Rectal smooth muscle tissue (tissue), 1 donor: ENCODE measurements around the gene HBM.
A peak's percentile ranks its signal among the peaks of the same experiment; 100 is the strongest.
"Not testable (repeated sequence)": the region's sequence is repeated elsewhere in the genome, so short reads cannot be mapped to it uniquely, and the experiment has no call there.

Source experiments
- H3K27ac ChIP-seq: one replicate; pipeline ENCODE4 v1.7.0; 2013; ENCODE audit warnings: low read depth, low read length, inconsistent platforms
- H3K27me3 ChIP-seq: one replicate; pipeline ENCODE4 v1.7.0; 2013; ENCODE audit warnings: low read length; ENCODE audit not compliant: control insufficient read depth, insufficient read depth
- H3K36me3 ChIP-seq: one replicate; pipeline ENCODE4 v1.7.0; 2013; ENCODE audit warnings: low read length; ENCODE audit not compliant: control insufficient read depth, insufficient read depth
- H3K4me1 ChIP-seq: one replicate; pipeline ENCODE4 v1.7.0; 2013; ENCODE audit warnings: low read length; ENCODE audit not compliant: control insufficient read depth, insufficient read depth
- H3K4me3 ChIP-seq: one replicate; pipeline ENCODE4 v1.7.0; 2013; ENCODE audit warnings: low read length
- H3K9ac ChIP-seq: one replicate; pipeline ENCODE4 v1.7.0; 2013; ENCODE audit warnings: low read length

Gene HBM

DNA sequence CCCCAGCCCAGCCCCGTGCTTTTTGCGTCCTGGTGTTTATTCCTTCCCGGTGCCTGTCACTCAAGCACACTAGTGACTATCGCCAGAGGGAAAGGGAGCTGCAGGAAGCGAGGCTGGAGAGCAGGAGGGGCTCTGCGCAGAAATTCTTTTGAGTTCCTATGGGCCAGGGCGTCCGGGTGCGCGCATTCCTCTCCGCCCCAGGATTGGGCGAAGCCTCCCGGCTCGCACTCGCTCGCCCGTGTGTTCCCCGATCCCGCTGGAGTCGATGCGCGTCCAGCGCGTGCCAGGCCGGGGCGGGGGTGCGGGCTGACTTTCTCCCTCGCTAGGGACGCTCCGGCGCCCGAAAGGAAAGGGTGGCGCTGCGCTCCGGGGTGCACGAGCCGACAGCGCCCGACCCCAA lies 10.2 kb downstream of the HBM start:
- not testable (repeated sequence) for H3K36me3 ChIP-seq, H3K4me3 ChIP-seq
- peaks cover 25% of the 10 kb centered on the region for H3K27me3 ChIP-seq

DNA sequence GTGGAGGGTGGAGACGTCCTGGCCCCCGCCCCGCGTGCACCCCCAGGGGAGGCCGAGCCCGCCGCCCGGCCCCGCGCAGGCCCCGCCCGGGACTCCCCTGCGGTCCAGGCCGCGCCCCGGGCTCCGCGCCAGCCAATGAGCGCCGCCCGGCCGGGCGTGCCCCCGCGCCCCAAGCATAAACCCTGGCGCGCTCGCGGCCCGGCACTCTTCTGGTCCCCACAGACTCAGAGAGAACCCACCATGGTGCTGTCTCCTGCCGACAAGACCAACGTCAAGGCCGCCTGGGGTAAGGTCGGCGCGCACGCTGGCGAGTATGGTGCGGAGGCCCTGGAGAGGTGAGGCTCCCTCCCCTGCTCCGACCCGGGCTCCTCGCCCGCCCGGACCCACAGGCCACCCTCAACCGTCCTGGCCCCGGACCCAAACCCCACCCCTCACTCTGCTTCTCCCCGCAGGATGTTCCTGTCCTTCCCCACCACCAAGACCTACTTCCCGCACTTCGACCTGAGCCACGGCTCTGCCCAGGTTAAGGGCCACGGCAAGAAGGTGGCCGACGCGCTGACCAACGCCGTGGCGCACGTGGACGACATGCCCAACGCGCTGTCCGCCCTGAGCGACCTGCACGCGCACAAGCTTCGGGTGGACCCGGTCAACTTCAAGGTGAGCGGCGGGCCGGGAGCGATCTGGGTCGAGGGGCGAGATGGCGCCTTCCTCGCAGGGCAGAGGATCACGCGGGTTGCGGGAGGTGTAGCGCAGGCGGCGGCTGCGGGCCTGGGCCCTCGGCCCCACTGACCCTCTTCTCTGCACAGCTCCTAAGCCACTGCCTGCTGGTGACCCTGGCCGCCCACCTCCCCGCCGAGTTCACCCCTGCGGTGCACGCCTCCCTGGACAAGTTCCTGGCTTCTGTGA lies 11.0 kb downstream of the HBM start, which contains the start of gene HBA1:
Gene HBA1 (plus strand): TSS at position 204 of the 906 bp plus-strand sequence. CDS start 37 bp downstream, at position 241.
- not testable (repeated sequence) for H3K36me3 ChIP-seq, H3K27ac ChIP-seq, H3K4me3 ChIP-seq, H3K4me1 ChIP-seq, H3K9ac ChIP-seq
- H3K27me3 ChIP-seq: peaks cover 25% of the 10 kb centered on the region

More for the DNA sequence above, 10.2 kb downstream of the HBM start:
- H3K4me1 ChIP-seq, H3K9ac ChIP-seq, H3K27ac ChIP-seq: not testable (repeated sequence)

DNA sequence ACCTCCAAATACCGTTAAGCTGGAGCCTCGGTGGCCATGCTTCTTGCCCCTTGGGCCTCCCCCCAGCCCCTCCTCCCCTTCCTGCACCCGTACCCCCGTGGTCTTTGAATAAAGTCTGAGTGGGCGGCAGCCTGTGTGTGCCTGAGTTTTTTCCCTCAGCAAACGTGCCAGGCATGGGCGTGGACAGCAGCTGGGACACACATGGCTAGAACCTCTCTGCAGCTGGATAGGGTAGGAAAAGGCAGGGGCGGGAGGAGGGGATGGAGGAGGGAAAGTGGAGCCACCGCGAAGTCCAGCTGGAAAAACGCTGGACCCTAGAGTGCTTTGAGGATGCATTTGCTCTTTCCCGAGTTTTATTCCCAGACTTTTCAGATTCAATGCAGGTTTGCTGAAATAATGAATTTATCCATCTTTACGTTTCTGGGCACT lies 11.6 kb downstream of the HBM start:
- peaks cover 25% of the 10 kb centered on the region for H3K27me3 ChIP-seq
- no peak overlapping the region for H3K4me3 ChIP-seq
- no peaks in the 10 kb centered on the region for H3K4me1 ChIP-seq
- no peak overlapping the region for H3K27ac ChIP-seq
- H3K9ac ChIP-seq: no peak overlapping the region
- H3K36me3 ChIP-seq: no peaks in the 10 kb centered on the region

DNA sequence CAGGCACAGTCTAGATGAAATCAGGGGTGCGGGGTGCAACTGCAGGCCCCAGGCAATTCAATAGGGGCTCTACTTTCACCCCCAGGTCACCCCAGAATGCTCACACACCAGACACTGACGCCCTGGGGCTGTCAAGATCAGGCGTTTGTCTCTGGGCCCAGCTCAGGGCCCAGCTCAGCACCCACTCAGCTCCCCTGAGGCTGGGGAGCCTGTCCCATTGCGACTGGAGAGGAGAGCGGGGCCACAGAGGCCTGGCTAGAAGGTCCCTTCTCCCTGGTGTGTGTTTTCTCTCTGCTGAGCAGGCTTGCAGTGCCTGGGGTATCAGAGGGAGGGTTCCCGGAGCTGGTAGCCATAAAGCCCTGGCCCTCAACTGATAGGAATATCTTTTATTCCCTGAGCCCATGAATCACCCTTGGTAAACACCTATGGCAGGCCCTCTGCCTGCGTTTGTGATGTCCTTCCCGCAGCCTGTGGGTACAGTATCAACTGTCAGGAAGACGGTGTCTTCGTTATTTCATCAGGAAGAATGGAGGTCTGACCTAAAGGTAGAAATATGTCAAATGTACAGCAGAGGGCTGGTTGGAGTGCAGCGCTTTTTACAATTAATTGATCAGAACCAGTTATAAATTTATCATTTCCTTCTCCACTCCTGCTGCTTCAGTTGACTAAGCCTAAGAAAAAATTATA lies 12.3 kb downstream of the HBM start:
- Histone ChIP-seq H3K9ac (no peak overlapping the region), H3K4me1 (no peaks in the 10 kb centered on the region), H3K36me3 (no peaks in the 10 kb centered on the region), H3K4me3 (no peak overlapping the region), H3K27ac (no peak overlapping the region), H3K27me3 (peaks cover 25% of the 10 kb centered on the region)

DNA sequence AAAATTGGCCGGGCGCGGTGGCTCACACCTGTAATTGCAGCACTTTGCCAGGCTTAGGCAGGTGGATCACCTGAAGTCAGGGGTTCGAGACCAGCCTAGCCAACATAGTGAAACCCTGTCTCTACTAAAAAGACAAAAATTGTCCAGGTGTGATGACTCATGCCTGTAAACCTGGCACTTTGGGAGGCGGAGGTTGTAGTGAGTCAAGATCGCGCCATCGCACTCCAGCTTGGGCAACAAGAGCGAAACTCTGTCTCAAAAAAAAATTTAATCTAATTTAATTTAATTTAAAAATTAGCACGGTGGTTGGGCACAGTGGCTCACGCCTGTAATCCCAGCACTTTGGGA lies 12.9 kb downstream of the HBM start:
- no peak overlapping the region for H3K4me3 ChIP-seq
- peaks cover 25% of the 10 kb centered on the region for H3K27me3 ChIP-seq

DNA sequence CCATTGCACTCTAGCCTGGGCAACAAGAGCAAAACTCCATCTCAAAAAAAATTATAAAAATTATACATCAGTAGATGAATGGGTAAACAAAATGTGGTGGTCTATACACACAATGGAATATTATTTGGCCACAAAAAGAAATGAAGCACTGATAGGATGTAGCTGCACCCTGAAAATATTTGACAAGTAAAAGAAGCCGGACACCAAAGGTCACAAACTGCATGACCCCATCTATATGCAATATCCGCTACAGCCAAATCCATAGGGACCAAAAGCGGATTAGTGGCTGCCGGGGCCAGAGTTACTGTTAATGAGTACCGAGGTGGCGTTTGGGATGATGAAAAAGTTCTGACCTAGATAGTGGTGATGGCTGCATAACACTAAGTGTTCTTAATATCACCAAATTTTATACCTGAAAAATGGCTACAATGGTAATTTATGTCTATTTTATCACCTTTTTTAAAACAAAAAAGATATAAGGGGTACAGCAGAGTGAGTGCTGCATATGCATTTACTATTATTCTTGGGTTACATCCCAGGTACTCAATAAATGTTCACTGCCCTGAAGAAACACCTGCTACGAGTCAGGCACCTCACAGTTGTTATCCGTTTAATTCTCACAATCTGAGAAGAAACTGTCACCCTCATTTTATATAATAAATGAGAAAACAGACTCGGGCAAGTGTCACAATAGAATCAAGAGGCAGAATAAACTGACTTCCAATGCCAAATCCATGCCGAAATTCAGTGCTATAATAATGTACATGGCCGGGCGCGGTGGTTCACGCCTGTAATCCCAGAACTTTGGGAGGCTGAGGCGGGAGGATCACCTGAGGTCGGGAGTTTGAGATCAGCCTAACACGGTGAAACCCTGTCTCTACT lies 13.7 kb downstream of the HBM start:
- H3K4me3 ChIP-seq: no peak overlapping the region
- no peaks in the 10 kb centered on the region for H3K4me1 ChIP-seq
- H3K9ac ChIP-seq: no peak overlapping the region
- no peaks in the 10 kb centered on the region for H3K36me3 ChIP-seq
- peaks cover 23% of the 10 kb centered on the region for H3K27me3 ChIP-seq
- H3K27ac ChIP-seq: no peak overlapping the region

More for the DNA sequence above, 12.9 kb downstream of the HBM start:
- H3K27ac ChIP-seq: no peak overlapping the region
- H3K9ac ChIP-seq: no peak overlapping the region
- no peaks in the 10 kb centered on the region for H3K4me1 ChIP-seq
- H3K36me3 ChIP-seq: no peaks in the 10 kb centered on the region

DNA sequence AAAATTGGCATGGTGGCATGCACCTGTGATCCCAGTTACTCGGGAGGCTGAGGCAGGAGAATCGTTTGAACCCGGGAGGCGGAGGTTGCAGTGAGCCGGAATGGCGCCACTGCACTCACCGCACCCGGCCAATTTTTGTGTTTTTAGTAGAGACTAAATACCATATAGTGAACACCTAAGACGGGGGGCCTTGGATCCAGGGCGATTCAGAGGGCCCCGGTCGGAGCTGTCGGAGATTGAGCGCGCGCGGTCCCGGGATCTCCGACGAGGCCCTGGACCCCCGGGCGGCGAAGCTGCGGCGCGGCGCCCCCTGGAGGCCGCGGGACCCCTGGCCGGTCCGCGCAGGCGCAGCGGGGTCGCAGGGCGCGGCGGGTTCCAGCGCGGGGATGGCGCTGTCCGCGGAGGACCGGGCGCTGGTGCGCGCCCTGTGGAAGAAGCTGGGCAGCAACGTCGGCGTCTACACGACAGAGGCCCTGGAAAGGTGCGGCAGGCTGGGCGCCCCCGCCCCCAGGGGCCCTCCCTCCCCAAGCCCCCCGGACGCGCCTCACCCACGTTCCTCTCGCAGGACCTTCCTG lies 14.4 kb downstream of the HBM start, which contains the start of gene HBQ1:
Gene HBQ1 (plus strand): TSS at position 359 of the 575 bp plus-strand sequence. CDS start 28 bp downstream, at position 387.
- Histone ChIP-seq H3K9ac (no peak within 1 kb of the TSS), H3K4me1 (no peaks in the 10 kb centered on the region), H3K27ac (no peak within 1 kb of the TSS), H3K4me3 (peak within 1 kb of the TSS; percentile 45), H3K36me3 (no peaks in the 10 kb centered on the region), H3K27me3 (peaks cover 18% of the 10 kb centered on the region)

DNA sequence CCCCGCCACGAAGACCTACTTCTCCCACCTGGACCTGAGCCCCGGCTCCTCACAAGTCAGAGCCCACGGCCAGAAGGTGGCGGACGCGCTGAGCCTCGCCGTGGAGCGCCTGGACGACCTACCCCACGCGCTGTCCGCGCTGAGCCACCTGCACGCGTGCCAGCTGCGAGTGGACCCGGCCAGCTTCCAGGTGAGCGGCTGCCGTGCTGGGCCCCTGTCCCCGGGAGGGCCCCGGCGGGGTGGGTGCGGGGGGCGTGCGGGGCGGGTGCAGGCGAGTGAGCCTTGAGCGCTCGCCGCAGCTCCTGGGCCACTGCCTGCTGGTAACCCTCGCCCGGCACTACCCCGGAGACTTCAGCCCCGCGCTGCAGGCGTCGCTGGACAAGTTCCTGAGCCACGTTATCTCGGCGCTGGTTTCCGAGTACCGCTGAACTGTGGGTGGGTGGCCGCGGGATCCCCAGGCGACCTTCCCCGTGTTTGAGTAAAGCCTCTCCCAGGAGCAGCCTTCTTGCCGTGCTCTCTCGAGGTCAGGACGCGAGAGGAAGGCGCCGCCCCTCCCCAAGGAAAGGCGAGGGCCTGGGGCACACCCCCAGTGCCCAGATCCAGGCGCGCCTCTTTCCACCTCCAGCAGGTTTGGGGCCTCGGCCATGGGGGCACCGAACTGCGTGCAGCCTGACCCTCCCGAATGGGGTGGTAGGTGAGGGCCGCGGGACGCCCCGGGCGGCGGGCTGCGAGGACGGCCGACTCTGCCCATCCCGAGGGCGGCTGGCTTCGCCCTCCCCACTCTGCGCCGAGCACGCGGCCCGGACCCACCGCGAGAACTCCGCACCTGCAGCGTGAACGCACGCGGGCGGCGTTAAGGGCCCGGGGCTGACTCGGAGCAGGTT lies 15.1 kb downstream of the HBM start:
- H3K27me3 ChIP-seq: peaks cover 14% of the 10 kb centered on the region
- no peak overlapping the region for H3K9ac ChIP-seq
- H3K4me3 ChIP-seq: peak overlapping the region; percentile 45

DNA sequence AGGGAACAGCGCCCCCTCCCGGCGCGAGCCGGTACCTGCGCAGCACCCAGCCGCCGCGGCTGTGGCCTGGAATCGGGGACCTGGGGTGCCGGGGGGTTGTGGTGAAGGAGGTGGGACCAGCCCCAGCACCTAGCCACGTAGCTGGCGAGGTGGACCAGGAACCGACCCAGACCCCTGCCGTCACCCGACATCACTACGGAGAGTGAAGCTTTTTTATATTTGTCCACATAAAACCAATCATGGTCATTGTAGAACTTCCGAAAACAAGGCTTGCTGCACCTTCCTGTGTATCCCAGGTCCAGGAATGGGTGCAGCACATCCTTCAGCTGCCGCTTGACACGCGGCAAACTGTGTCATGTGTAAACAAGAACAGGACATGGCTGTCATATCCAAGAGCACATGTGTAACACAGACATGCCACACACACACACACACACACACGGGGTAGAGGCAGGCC lies 15.8 kb downstream of the HBM start:
- H3K4me1 ChIP-seq: no peaks in the 10 kb centered on the region
- peaks cover 2% of the 10 kb centered on the region for H3K36me3 ChIP-seq
- no peak overlapping the region for H3K4me3 ChIP-seq
- peaks cover 14% of the 10 kb centered on the region for H3K27me3 ChIP-seq
- H3K9ac ChIP-seq: no peak overlapping the region
- no peak overlapping the region for H3K27ac ChIP-seq

More for the DNA sequence above, 15.1 kb downstream of the HBM start:
- Histone ChIP-seq H3K36me3 (peaks cover 2% of the 10 kb centered on the region), H3K4me1 (no peaks in the 10 kb centered on the region), H3K27ac (no peak overlapping the region)

DNA sequence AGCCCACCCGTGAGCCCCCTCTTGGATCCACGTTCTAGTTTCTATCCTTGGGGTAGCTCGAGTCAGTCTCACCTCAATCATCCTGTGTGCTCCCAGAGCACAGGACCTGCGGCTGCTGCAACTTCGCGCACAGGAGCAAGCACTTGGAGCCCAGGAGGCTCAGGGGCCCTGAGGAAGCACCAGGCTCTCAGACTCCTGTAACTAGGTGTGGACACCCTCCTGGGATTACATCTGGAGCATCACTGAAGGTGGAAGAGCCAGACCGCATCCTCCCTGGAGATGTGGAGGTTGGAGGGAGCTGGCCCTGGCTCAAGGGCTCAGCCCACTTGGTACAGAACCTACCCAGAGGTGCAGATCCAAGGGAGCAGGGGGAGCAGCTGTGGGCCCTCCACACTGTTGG lies 17.2 kb downstream of the HBM start:
- H3K4me3 ChIP-seq: no peak overlapping the region
- H3K27ac ChIP-seq: no peak overlapping the region
- no peak overlapping the region for H3K9ac ChIP-seq
- H3K27me3 ChIP-seq: peaks cover 5% of the 10 kb centered on the region
- no peaks in the 10 kb centered on the region for H3K4me1 ChIP-seq
- peaks cover 10% of the 10 kb centered on the region for H3K36me3 ChIP-seq

DNA sequence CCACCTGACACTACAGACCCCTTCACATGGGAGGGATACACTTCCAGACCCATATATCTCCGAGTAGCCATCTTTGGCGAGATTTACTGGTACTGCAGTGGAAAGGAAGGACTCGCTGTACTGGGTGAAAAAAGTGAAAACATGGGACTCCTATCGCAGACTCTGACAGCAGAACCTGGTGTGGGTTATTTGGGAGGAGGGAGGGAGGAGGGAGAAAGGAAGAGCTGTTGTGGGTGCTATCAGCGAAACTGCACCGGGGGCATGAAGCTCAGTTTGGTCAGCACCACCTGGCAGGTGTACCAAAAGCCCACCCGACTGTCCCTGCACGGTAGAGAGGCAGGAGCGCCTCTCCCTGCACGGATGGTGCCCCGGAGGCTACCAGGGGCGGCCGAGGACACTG lies 19.4 kb downstream of the HBM start:
- H3K36me3 ChIP-seq: peaks cover 26% of the 10 kb centered on the region
- H3K27me3 ChIP-seq: no peaks in the 10 kb centered on the region
- H3K4me3 ChIP-seq: no peak overlapping the region
- no peaks in the 10 kb centered on the region for H3K4me1 ChIP-seq
- H3K9ac ChIP-seq: no peak overlapping the region
- H3K27ac ChIP-seq: no peak overlapping the region
